GM23248 (cell line): ENCODE data around the gene TDP2. TPM values are rescaled to one million over a fixed set of nuclear protein-coding genes. Genes with fewer than 3 reads are reported as not detected.
"Not testable (repeated sequence)": the region's sequence is repeated elsewhere in the genome, so short reads cannot be mapped to it uniquely, and the experiment has no call there.

Source experiments
- DNase-seq: peaks from one replicate; pipeline ENCODE4 v3.0.0-alpha.2; 2015
- H2AFZ ChIP-seq: fragments of 200-600 bp; sonication (generic); 2 replicates; pipeline ENCODE4 v1.6.1; 2016; ENCODE audit warnings: antibody characterized with exemption
- H3F3A ChIP-seq: fragments of 200-600 bp; sonication (generic); 2 replicates; pipeline ENCODE4 v1.6.1; 2016; ENCODE audit warnings: mild to moderate bottlenecking, antibody characterized with exemption, mixed run types; ENCODE audit not compliant: insufficient read depth
- H3K27ac ChIP-seq: fragments of 200-600 bp; sonication (generic); 2 replicates; pipeline ENCODE4 v1.5.1; 2016; ENCODE audit warnings: mild to moderate bottlenecking
- H3K27me3 ChIP-seq: fragments of 200-600 bp; sonication (generic); replicated peaks from 2 replicates; pipeline ENCODE4 v1.6.1; 2016; ENCODE audit warnings: mild to moderate bottlenecking; ENCODE audit not compliant: insufficient read depth
- H3K36me3 ChIP-seq: fragments of 200-600 bp; sonication (generic); 2 replicates; pipeline ENCODE4 v1.6.1; 2016; ENCODE audit warnings: low read depth, mild to moderate bottlenecking
- H3K4me1 ChIP-seq: fragments of 200-600 bp; sonication (generic); 2 replicates; pipeline ENCODE4 v1.6.1; 2016; ENCODE audit warnings: mild to moderate bottlenecking; ENCODE audit not compliant: insufficient read depth
- H3K4me2 ChIP-seq: fragments of 200-600 bp; sonication (generic); one replicate; pipeline ENCODE4 v1.6.1; 2016; ENCODE audit warnings: mild to moderate bottlenecking; ENCODE audit not compliant: unreplicated experiment
- H3K4me3 ChIP-seq: fragments of 200-600 bp; sonication (generic); 2 replicates; pipeline ENCODE4 v1.5.1; 2016; ENCODE audit warnings: mild to moderate bottlenecking
- H3K79me2 ChIP-seq: fragments of 200-600 bp; sonication (generic); 2 replicates; pipeline ENCODE4 v1.6.1; 2016; ENCODE audit warnings: mild to moderate bottlenecking; ENCODE audit not compliant: insufficient read depth
- H3K9ac ChIP-seq: fragments of 200-600 bp; sonication (generic); 2 replicates; pipeline ENCODE4 v1.6.1; 2016; ENCODE audit warnings: mild to moderate bottlenecking
- H3K9me2 ChIP-seq: fragments of 200-600 bp; sonication (generic); 2 replicates; pipeline ENCODE4 v1.6.1; 2016; ENCODE audit warnings: mixed run types, mild to moderate bottlenecking, moderate library complexity; ENCODE audit not compliant: insufficient read depth
- H3K9me3 ChIP-seq: fragments of 200-600 bp; sonication (generic); one replicate; pipeline ENCODE4 v1.6.1; 2017; ENCODE audit warnings: low read depth
- H4K20me1 ChIP-seq: fragments of 200-600 bp; sonication (generic); 2 replicates; pipeline ENCODE4 v1.6.0; 2016; ENCODE audit not compliant: insufficient read depth
- EZH2 ChIP-seq: fragments of 200-600 bp; sonication (generic); IDR thresholded peaks from 2 replicates; pipeline ENCODE4 v1.6.1; 2018; ENCODE audit warnings: antibody characterized with exemption, mild to moderate bottlenecking; ENCODE audit not compliant: insufficient read depth, poor library complexity, severe bottlenecking
- EZH2phosphoT487 ChIP-seq: fragments of 200-600 bp; sonication (generic); IDR thresholded peaks from 2 replicates; pipeline ENCODE4 v1.6.1; 2018; ENCODE audit warnings: antibody characterized with exemption, moderate library complexity, mild to moderate bottlenecking, low read depth; ENCODE audit not compliant: insufficient read depth
- WGBS, 2 experiments: methylation state at CpG; one replicate each; pipeline ENCODE4 v1.1.6; 2015 to 2017; ENCODE audit warnings: low lambda C conversion rate in 2 of 2, low coverage in 1 of 2; ENCODE audit errors: missing lambda C conversion rate in 2 of 2; 5-methylcytosine and 5-hydroxymethylcytosine counted together
- in situ Hi-C: fragments of 300-500 bp; cut with MboI; formaldehyde crosslinking; loops from 2 replicates; pipeline ENCODE4 v1.15.0; 2020
- polyA plus RNA-seq: library from polyadenylated mRNA; unstranded; fragments of >200 nt; fragmentation: Nextera tagmentation; extraction: Ambion mirVana; gene quantifications from 2 replicates; pipeline ENCODE4 v1.2.1, GENCODE V29; 2016
- total RNA-seq: library from RNA; depleted of rRNA; stranded (reverse); fragments of >200 nt; shearing (Covaris generic); gene quantifications from 2 replicates; pipeline ENCODE4 v1.2.3, GENCODE V29; 2014

The TDP2 gene
- total and polyA plus RNA-seq, 2 experiments from 2014 or later, result 24.9 to 34.5 TPM

- Histone ChIP-seq H3K27ac (no peak overlapping the region), H3K9me2 (no peaks in the 10 kb centered on the region), H3K9ac (no peak overlapping the region), H3K79me2 (no peaks in the 10 kb centered on the region), H3K4me2 (no peak overlapping the region), H2AFZ (no peak overlapping the region), H3K36me3 (no peaks in the 10 kb centered on the region), H3F3A (no peaks in the 10 kb centered on the region), H3K4me3 (no peak overlapping the region), H3K4me1 (no peaks in the 10 kb centered on the region), H3K9me3 (no peaks in the 10 kb centered on the region), H4K20me1 (no peaks in the 10 kb centered on the region), H3K27me3 (no peaks in the 10 kb centered on the region)
- no peak for DNase-seq
- TF ChIP-seq EZH2phosphoT487, result no peak
- TF ChIP-seq EZH2, result no peak
- WGBS, 2 experiments, result 82 to 85% methylated on average over 12 of the region's 12 CpGs
- in situ Hi-C loops, result no loop called here
These were observed 16.9 kb upstream of the TDP2 start for GRCh38 chr6:24683297-24684296.

DNA sequence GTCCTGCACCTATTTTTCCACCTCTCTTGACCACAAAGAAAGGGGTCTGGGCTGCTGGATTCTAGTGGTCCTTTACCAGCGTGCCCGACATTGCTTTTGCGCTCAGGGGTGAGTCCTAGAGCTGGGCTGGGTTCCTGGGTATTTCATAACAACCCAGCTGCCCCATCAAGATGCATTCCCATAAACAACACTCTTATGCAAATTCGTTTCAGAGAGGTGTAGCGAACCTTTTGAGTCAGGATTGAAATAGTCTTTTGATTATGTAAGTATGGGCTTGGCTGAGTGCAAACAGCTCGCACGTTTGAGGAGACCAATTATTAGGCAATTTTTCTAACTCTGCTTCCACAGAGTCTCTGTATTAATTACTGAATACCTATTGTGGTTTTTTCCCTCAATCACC lies 13.9 kb upstream of the TDP2 start:
- no peak for DNase-seq
- Histone ChIP-seq H2AFZ (no peak overlapping the region), H3K9me2 (no peaks in the 10 kb centered on the region), H3K4me1 (no peaks in the 10 kb centered on the region), H3K27ac (no peak overlapping the region), H3K9ac (no peak overlapping the region), H3K9me3 (no peaks in the 10 kb centered on the region), H3F3A (no peaks in the 10 kb centered on the region), H4K20me1 (no peaks in the 10 kb centered on the region), H3K79me2 (no peaks in the 10 kb centered on the region), H3K4me2 (no peak overlapping the region), H3K36me3 (no peaks in the 10 kb centered on the region), H3K4me3 (no peak overlapping the region), H3K27me3 (no peaks in the 10 kb centered on the region)
- WGBS, 2 experiments, result 83 to 87% methylated on average over 7 of the region's 7 CpGs
- TF ChIP-seq EZH2, result no peak
- TF ChIP-seq EZH2phosphoT487, result no peak
- in situ Hi-C loops, result no loop called here

GRCh38 chr6:24678792-24679352 lies 12.2 kb upstream of the TDP2 start:
- in situ Hi-C loops, H3K9me3 ChIP-seq, H3K4me1 ChIP-seq, H2AFZ ChIP-seq, H3K27ac ChIP-seq, H3F3A ChIP-seq, H3K27me3 ChIP-seq, H3K9me2 ChIP-seq, DNase-seq, H3K4me3 ChIP-seq, H3K79me2 ChIP-seq, H3K9ac ChIP-seq, H3K4me2 ChIP-seq, H4K20me1 ChIP-seq, H3K36me3 ChIP-seq: not testable (repeated sequence)
- WGBS, 2 experiments, result 76 to 85% methylated on average over 11 of the region's 11 CpGs

GRCh38 chr6:24673625-24674024 lies 6.9 kb upstream of the TDP2 start:
- Histone ChIP-seq H3K9me3 (no peaks in the 10 kb centered on the region), H2AFZ (no peak overlapping the region), H3K36me3 (no peaks in the 10 kb centered on the region), H3K4me3 (no peak overlapping the region), H3K9ac (no peak overlapping the region), H3K4me2 (no peak overlapping the region), H3K9me2 (no peaks in the 10 kb centered on the region), H3K79me2 (peaks cover under 1% of the 10 kb centered on the region), H3K27ac (no peak overlapping the region), H4K20me1 (no peaks in the 10 kb centered on the region), H3K4me1 (no peaks in the 10 kb centered on the region), H3K27me3 (no peaks in the 10 kb centered on the region), H3F3A (no peaks in the 10 kb centered on the region)
- in situ Hi-C loops, result no loop called here
- DNase-seq, result no peak
- TF ChIP-seq EZH2, result no peak
- no peak for TF ChIP-seq EZH2phosphoT487
- WGBS, 2 experiments, result 51 to 62% methylated on average over 2 of the region's 2 CpGs
